K562 (cell line): Measurements from ENCODE around the gene DEF6. TPM values are rescaled to one million over a fixed set of nuclear protein-coding genes. Genes with fewer than 3 reads are reported as not detected.

Experiments used
- BRCA1 ChIP-seq, 2 experiments: fragments of 450-650 bp in 1 of 2; sonication (generic) in 1 of 2; formaldehyde crosslinking in 1 of 2; IDR thresholded peaks; 2 replicates each; pipeline versions ENCODE4 v1.5.0 to v1.6.1; 2017 to 2020; ENCODE audit warnings: mild to moderate bottlenecking in 1 of 2, missing genetic modification reagents in 1 of 2
- CCAR2 ChIP-seq: fragments of 200-400 bp; formaldehyde crosslinking; IDR thresholded peaks from 2 replicates; pipeline ENCODE4 v1.6.1; 2017; ENCODE audit warnings: mild to moderate bottlenecking, low read depth, low read length
- CREB1 ChIP-seq, 2 experiments: sonication (generic) in 1 of 2; formaldehyde crosslinking in 1 of 2; IDR thresholded peaks; 2 replicates each; pipeline versions ENCODE4 v1.6.1 to v1.8.0; 2012 to 2022; ENCODE audit warnings: inconsistent platforms in 1 of 2, mild to moderate bottlenecking in 1 of 2, missing genetic modification reagents in 1 of 2, moderate library complexity in 1 of 2
- CREB5 ChIP-seq: fragments of 250-450 bp; sonication (Bioruptor Pico); IDR thresholded peaks from 2 replicates; pipeline ENCODE4 v1.5.0; 2020; ENCODE audit warnings: mild to moderate bottlenecking
- DMBX1 ChIP-seq: fragments of 250-450 bp; sonication (Bioruptor Pico); IDR thresholded peaks from 2 replicates; pipeline ENCODE4 v1.8.0; 2022; ENCODE audit warnings: inconsistent platforms, mild to moderate bottlenecking, moderate library complexity, borderline replicate concordance
- ELK1 ChIP-seq: sonication (generic); formaldehyde crosslinking; IDR thresholded peaks from 2 replicates; pipeline ENCODE4 v1.8.1; 2022; ENCODE audit warnings: missing genetic modification reagents
- EP400 ChIP-seq: fragments of 450-650 bp; IDR thresholded peaks from 2 replicates; pipeline ENCODE4 v1.6.1; 2017; ENCODE audit warnings: antibody characterized with exemption, mild to moderate bottlenecking, moderate library complexity
- FOXJ2 ChIP-seq: fragments of 200-800 bp; sonication (Bioruptor generic); IDR thresholded peaks from 2 replicates; pipeline ENCODE4 v1.6.1; 2016; ENCODE audit warnings: missing genetic modification characterization, missing compliant biosample characterization
- FOXM1 ChIP-seq, 2 experiments: fragments of 450-650 bp in 1 of 2; sonication (generic) in 1 of 2; formaldehyde crosslinking in 1 of 2; IDR thresholded peaks; 2 replicates each; pipeline versions ENCODE4 v1.6.1 to v1.9.0; 2017 to 2022; ENCODE audit warnings: low read depth in 2 of 2, mild to moderate bottlenecking in 2 of 2, missing genetic modification reagents in 1 of 2, moderate library complexity in 1 of 2
- MLX ChIP-seq, 2 experiments: fragments of 450-650 bp in 1 of 2; sonication (generic) in 1 of 2; formaldehyde crosslinking; conservative IDR thresholded peaks; 2 replicates each; pipeline versions ENCODE4 v1.4.0 to v1.8.1; 2020 to 2022; ENCODE audit warnings: mild to moderate bottlenecking in 1 of 2, missing genetic modification reagents in 1 of 2
- NFE2L1 ChIP-seq: fragments of 450-650 bp; IDR thresholded peaks from 2 replicates; pipeline ENCODE4 v1.6.1; 2016; ENCODE audit warnings: missing genetic modification characterization, low read depth, mild to moderate bottlenecking, missing compliant biosample characterization, moderate library complexity, borderline replicate concordance
- SUPT5H ChIP-seq: fragments of 450-650 bp; IDR thresholded peaks from 2 replicates; pipeline ENCODE4 v1.6.1; 2016
- TBL1XR1 ChIP-seq, 2 experiments: IDR thresholded peaks; 2 replicates each; pipeline ENCODE4 v1.6.1; 2012; ENCODE audit warnings: improper control_type of control experiment in 2 of 2, low read length in 2 of 2, mild to moderate bottlenecking in 1 of 2
- TEAD4 ChIP-seq, 2 experiments: sonication (generic) in 1 of 2; formaldehyde crosslinking in 1 of 2; IDR thresholded peaks; 2 replicates each; pipeline versions ENCODE4 v1.6.1 to v1.8.0; 2012 to 2022; ENCODE audit warnings: borderline replicate concordance in 1 of 2, inconsistent platforms in 1 of 2, low read length in 1 of 2, mild to moderate bottlenecking in 1 of 2, missing genetic modification reagents in 1 of 2
- ZBED1 ChIP-seq: IDR thresholded peaks from 2 replicates; pipeline ENCODE4 v1.6.1; 2014
- ZBTB33 ChIP-seq: sonication (generic); formaldehyde crosslinking; IDR thresholded peaks from 2 replicates; pipeline ENCODE4 v1.8.1; 2023; ENCODE audit warnings: mild to moderate bottlenecking, missing genetic modification reagents
- ZFP36 ChIP-seq: fragments of 150-350 bp; IDR thresholded peaks from 2 replicates; pipeline ENCODE4 v1.6.1; 2018; ENCODE audit warnings: low read length, low read depth; ENCODE audit not compliant: partially characterized antibody
- ZNF134 ChIP-seq: fragments of 250-450 bp; sonication (Bioruptor Pico); conservative IDR thresholded peaks from 2 replicates; pipeline ENCODE4 v1.4.0; 2020
- ZNF408 ChIP-seq: fragments of 250-450 bp; sonication (Bioruptor Pico); IDR thresholded peaks from 2 replicates; pipeline ENCODE4 v1.4.0; 2020; ENCODE audit warnings: low read depth, mild to moderate bottlenecking, moderate library complexity
- ZNF431 ChIP-seq: sonication (generic); formaldehyde crosslinking; IDR thresholded peaks from 2 replicates; pipeline ENCODE4 v1.8.0; 2022; ENCODE audit warnings: mild to moderate bottlenecking, missing genetic modification reagents
- ZNF717 ChIP-seq: fragments of 250-450 bp; sonication (Bioruptor Pico); IDR thresholded peaks from 2 replicates; pipeline ENCODE4 v1.5.0; 2021
- ZSCAN32 ChIP-seq: fragments of 450-650 bp; formaldehyde crosslinking; IDR thresholded peaks from 2 replicates; pipeline ENCODE4 v1.4.0; 2020; ENCODE audit warnings: mild to moderate bottlenecking, moderate library complexity
- polyA plus RNA-seq, 8 experiments: library from polyadenylated mRNA; depleted of rRNA in 4 of 8; stranded (reverse) in 5 of 8; unstranded in 3 of 8; fragments of >200 nt; fragmentation: Nextera tagmentation in 2 of 8; fragmentation: Illumina TruSeq in 1 of 8; extraction: Ambion mirVana in 2 of 8; extraction: Trizol in 1 of 8; gene quantifications; 2 replicates each; pipeline versions ENCODE4 v1.2.1 to v1.2.3, GENCODE V29; 2011 to 2014; ENCODE audit warnings: inconsistent platforms in 1 of 8, missing spikeins in 1 of 8
- total RNA-seq, 7 experiments: library from RNA; depleted of rRNA in 6 of 7; stranded (reverse); fragments of >200 nt in 6 of 7; fragmentation: Illumina TruSeq in 2 of 7; extraction: Trizol in 2 of 7; gene quantifications; 2 replicates each; pipeline versions ENCODE4 v1.2.1 to v1.2.3, GENCODE V29; 2011 to 2021; ENCODE audit warnings: low replicate concordance in 1 of 7

DEF6 gene
- total and polyA plus RNA-seq, 9 of the 15 experiments (the other 6 are each of a cell fraction or from before 2014, with no cell fraction given), result 1.3 to 44.6 (median 22.7) TPM

- TF ChIP-seq ZNF717 (CRISPR knock-in tag) (no peak), BRCA1 (IDR thresholded peaks at IDR 0.05) (no peak), BRCA1 (CRISPR knock-in tag; IDR thresholded peaks at IDR 0.05) (0 out of 2 replicates have a peak, but pooled peaks have one; percentile 12), CREB5 (CRISPR knock-in tag) (no peak), ZNF134 (CRISPR knock-in tag) (no peak), FOXM1 (IDR thresholded peaks at IDR 0.05; ENCODE audit: low read depth) (no peak), FOXM1 (CRISPR knock-in tag; IDR thresholded peaks at IDR 0.05; ENCODE audit: low read depth) (peak; percentile 70; the same call in 1 of the 2 replicates), ZNF408 (CRISPR knock-in tag) (no peak), EP400 (peak; percentile 79), ZSCAN32 (CRISPR knock-in tag) (no peak), ZFP36 (no peak), TBL1XR1 (IDR thresholded peaks at IDR 0.05; ENCODE audit: low read length in 2 of 2) (peak in 1 of 2 experiments; percentile 69; a peak in 2 of 4 replicates), TEAD4 (IDR thresholded peaks at IDR 0.05; ENCODE audit: low read length) (no peak), TEAD4 (CRISPR knock-in tag; IDR thresholded peaks at IDR 0.05; ENCODE audit: borderline replicate concordance) (no peak), FOXJ2 (no peak), CREB1 (IDR thresholded peaks at IDR 0.05) (no peak), CREB1 (CRISPR knock-in tag; IDR thresholded peaks at IDR 0.05) (peak; percentile 55), CCAR2 (no peak), NFE2L1 (tag) (no peak), MLX (CRISPR knock-in tag; conservative IDR thresholded peaks at IDR 0.05) (no peak), SUPT5H (peak; percentile 67), ELK1 (CRISPR knock-in tag) (no peak), ZBTB33 (CRISPR knock-in tag) (peak; percentile 81), ZNF431 (CRISPR knock-in tag) (peak; percentile 17; the same call in 1 of the 2 replicates), DMBX1 (CRISPR knock-in tag) (no peak), ZBED1 (peak; percentile 79)
These were observed at the start of gene DEF6 (continued) for GRCh38 chr6:35297601-35298481.
